ENCODE measurements around the gene LRRC38.

GRCh38 chr1:13494712-13495111, 19.1 kb downstream of the LRRC38 start:
- TF ChIP-seq CTCF (tag by site-specific recombination; IDR thresholded peaks at IDR 0.05) (no peak), PRDM1 (tag by site-specific recombination; IDR thresholded peaks at IDR 0.05) (no peak), ZNF146 (tag by site-specific recombination; IDR thresholded peaks at IDR 0.05) (no peak), ZSCAN5A (tag by site-specific recombination; IDR thresholded peaks at IDR 0.05) (no peak), GLI4 (tag by site-specific recombination; IDR thresholded peaks at IDR 0.05) (no peak)

Measured in HEK293 (cell line).